GM12892 (cell line): ENCODE results near the gene ANKRD39.
"Not testable (repeated sequence)": the region's sequence is repeated elsewhere in the genome, so short reads cannot be mapped to it uniquely, and the experiment has no call there.

ENCODE experiments used
- DNase-seq: peaks from one replicate; pipeline ENCODE4 v3.0.0; 2011; ENCODE audit not compliant: insufficient read length
- FAIRE-seq: peaks from 2 replicates; lab custom pipeline; 2011; peaks lifted over from hg19 to GRCh38; lab: Jason Lieb, UNC
- POLR2A ChIP-seq: IDR thresholded peaks from 2 replicates; pipeline ENCODE4 v1.6.1; 2011; ENCODE audit warnings: low read depth, low read length, control low read depth
- POLR2AphosphoS5 ChIP-seq: IDR thresholded peaks from 2 replicates; pipeline ENCODE4 v1.6.1; 2011; ENCODE audit warnings: low read depth, low read length, control low read depth
- TAF1 ChIP-seq: IDR thresholded peaks from 2 replicates; pipeline ENCODE4 v1.6.1; 2011; ENCODE audit warnings: low read depth, mild to moderate bottlenecking, control low read depth, low read length, borderline replicate concordance

ANKRD39 gene

GRCh38 chr2:96867756-96868554, 10.1 kb upstream of the ANKRD39 start:
- no peak for DNase-seq
- TF ChIP-seq POLR2A (no peak; the same call in 1 of the 2 replicates), POLR2AphosphoS5 (no peak), TAF1 (no peak)
- FAIRE-seq, result no peak

- no peak for FAIRE-seq
- 0 out of 2 replicates have a peak, but pooled peaks have one; percentile 18 for TF ChIP-seq POLR2AphosphoS5
- no peak for TF ChIP-seq TAF1
- TF ChIP-seq POLR2A, result no peak; the same call in 1 of the 2 replicates
- DNase-seq, result no peak
Observed at GRCh38 chr2:96866986-96867755, 9.4 kb upstream of the ANKRD39 start.

- DNase-seq (no peak), FAIRE-seq (no peak)
Observed at GRCh38 chr2:96866586-96866985, 8.8 kb upstream of the ANKRD39 start.

GRCh38 chr2:96866149-96866548, 8.3 kb upstream of the ANKRD39 start:
- TF ChIP-seq TAF1 (no peak), POLR2AphosphoS5 (no peak), POLR2A (no peak)
- FAIRE-seq (no peak), DNase-seq (no peak)

More at GRCh38 chr2:96866586-96866985, 8.8 kb upstream of the ANKRD39 start:
- TF ChIP-seq POLR2AphosphoS5, result no peak
- TF ChIP-seq POLR2A, result 0 out of 2 replicates have a peak, but pooled peaks have one; percentile 24
- no peak for TF ChIP-seq TAF1

GRCh38 chr2:96865654-96866053, 7.8 kb upstream of the ANKRD39 start:
- DNase-seq (no peak), FAIRE-seq (no peak)
- TF ChIP-seq POLR2A (no peak), TAF1 (no peak), POLR2AphosphoS5 (no peak)

- TF ChIP-seq TAF1, result no peak
- no peak for TF ChIP-seq POLR2A
- TF ChIP-seq POLR2AphosphoS5, result no peak
- FAIRE-seq (no peak), DNase-seq (no peak)
Observed at GRCh38 chr2:96864343-96865091, 6.7 kb upstream of the ANKRD39 start.

- DNase-seq (no peak), FAIRE-seq (no peak)
- TF ChIP-seq POLR2AphosphoS5, result no peak
- TF ChIP-seq POLR2A, result no peak
- no peak for TF ChIP-seq TAF1
Observed at GRCh38 chr2:96863575-96864342, 5.9 kb upstream of the ANKRD39 start.

GRCh38 chr2:96863056-96863455, 5.2 kb upstream of the ANKRD39 start:
- DNase-seq, FAIRE-seq: not testable (repeated sequence)

- FAIRE-seq, result no peak
- TF ChIP-seq POLR2A (no peak), POLR2AphosphoS5 (no peak), TAF1 (no peak)
- no peak for DNase-seq
Observed at GRCh38 chr2:96861074-96861473, 3.3 kb upstream of the ANKRD39 start.
